GM12873 (cell line): ENCODE measurements around the gene UPF1.

Experiments
- TF ChIP-seq, protein P1 (sequence below): IDR thresholded peaks from 2 replicates; pipeline ENCODE4 v1.5.1; 2012; ENCODE audit warnings: low read depth, mild to moderate bottlenecking, moderate library complexity, low read length, control low read depth; ENCODE audit not compliant: insufficient read depth; ENCODE audit errors: missing control alignments

The UPF1 gene

GRCh38 chr19:18851673-18852325 lies 20.0 kb downstream of the UPF1 start:
- TF ChIP-seq, protein P1, sequence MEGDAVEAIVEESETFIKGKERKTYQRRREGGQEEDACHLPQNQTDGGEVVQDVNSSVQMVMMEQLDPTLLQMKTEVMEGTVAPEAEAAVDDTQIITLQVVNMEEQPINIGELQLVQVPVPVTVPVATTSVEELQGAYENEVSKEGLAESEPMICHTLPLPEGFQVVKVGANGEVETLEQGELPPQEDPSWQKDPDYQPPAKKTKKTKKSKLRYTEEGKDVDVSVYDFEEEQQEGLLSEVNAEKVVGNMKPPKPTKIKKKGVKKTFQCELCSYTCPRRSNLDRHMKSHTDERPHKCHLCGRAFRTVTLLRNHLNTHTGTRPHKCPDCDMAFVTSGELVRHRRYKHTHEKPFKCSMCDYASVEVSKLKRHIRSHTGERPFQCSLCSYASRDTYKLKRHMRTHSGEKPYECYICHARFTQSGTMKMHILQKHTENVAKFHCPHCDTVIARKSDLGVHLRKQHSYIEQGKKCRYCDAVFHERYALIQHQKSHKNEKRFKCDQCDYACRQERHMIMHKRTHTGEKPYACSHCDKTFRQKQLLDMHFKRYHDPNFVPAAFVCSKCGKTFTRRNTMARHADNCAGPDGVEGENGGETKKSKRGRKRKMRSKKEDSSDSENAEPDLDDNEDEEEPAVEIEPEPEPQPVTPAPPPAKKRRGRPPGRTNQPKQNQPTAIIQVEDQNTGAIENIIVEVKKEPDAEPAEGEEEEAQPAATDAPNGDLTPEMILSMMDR: no peak

DNA sequence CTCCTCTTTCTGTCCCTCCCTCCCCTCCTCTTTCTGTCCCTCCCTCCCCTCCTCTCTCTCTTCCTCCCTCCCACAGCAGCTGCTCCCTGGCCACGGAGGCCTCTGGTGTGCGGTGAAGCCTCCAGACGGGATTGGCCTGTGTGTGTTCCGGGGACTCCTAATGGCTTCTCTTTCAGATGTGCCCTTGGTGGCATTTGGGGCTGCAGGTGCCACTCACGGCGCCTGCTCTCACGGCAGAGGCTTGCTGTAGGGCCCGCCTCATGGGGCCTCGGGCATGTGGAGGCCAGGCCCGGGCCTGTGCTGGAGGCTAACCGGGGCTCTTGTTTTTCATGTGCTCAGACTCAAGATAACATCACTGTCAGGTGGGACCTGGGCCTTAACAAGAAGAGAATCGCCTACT lies 20.9 kb downstream of the UPF1 start:
- TF ChIP-seq, protein P1: no peak

DNA sequence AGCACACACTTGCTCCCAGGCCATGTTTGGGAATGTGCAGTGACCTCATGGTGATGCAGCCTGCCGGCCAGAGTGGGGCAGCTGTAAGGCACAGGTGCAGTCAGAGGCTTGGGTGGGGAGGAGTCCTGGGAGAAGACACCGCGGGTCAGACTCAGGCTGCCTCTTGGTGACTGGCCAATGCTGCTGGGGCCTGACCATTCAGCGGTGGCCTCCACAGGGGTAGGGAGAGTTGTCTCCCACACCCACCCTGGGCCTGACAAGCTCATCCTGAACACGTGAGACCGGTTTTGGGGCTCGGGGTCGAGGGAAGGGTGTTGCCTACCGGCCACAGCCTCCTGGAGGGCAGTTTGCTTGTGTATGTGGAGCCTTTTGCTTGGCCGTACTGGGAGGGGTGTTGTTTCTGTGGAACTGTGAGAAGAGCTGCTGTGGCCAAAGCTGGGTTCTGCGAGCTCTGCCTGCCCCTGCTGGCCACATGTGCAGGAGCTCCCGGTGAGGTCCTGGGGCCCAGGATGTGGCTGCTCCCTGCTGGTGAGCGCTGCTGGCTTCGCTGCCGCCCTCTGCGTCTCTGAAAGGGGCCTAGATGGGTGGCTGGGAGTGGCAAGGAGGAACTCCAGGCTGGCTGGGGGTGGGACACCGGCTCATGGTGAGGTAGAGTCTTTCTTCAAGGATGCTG lies 22.1 kb downstream of the UPF1 start:
- TF ChIP-seq, protein P1: no peak

- TF ChIP-seq, protein P1: no peak
Measured at GRCh38 chr19:18854982-18855381, 23.2 kb downstream of the UPF1 start.

- TF ChIP-seq, protein P1: no peak
Measured at GRCh38 chr19:18855647-18856384, 24.1 kb downstream of the UPF1 start.

- TF ChIP-seq, protein P1: peak; percentile 30
Measured at GRCh38 chr19:18856385-18857126, 24.8 kb downstream of the UPF1 start.

DNA sequence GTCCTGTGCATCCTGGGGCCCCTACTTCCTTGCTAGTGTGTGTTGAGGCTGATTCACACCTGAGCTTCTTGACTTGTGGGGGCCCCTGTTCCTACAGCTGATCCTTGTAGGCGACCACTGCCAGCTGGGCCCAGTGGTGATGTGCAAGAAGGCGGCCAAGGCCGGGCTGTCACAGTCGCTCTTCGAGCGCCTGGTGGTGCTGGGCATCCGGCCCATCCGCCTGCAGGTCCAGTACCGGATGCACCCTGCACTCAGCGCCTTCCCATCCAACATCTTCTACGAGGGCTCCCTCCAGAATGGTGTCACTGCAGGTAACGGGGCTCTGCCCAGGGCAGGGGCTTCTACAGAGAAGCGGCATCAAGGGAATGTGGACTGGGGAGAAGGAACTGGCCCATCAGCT lies 25.5 kb downstream of the UPF1 start:
- TF ChIP-seq, protein P1: no peak
